Smooth muscle cell (in vitro differentiated cells): ENCODE results near the gene ATP13A3. TPM values are rescaled to one million over a fixed set of nuclear protein-coding genes. Genes with fewer than 3 reads are reported as not detected.
A peak's percentile ranks its signal among the peaks of the same experiment; 100 is the strongest.
"Not testable (repeated sequence)": the region's sequence is repeated elsewhere in the genome, so short reads cannot be mapped to it uniquely, and the experiment has no call there.

Experiments used
- DNase-seq: peaks from one replicate; lab custom pipeline; 2025; ENCODE audit not compliant: unreplicated experiment; lab: John Stamatoyannopoulos, UW
- H2AFZ ChIP-seq: fragments of 200-600 bp; sonication (generic); 2 replicates; pipeline ENCODE4 v1.6.0; 2016; ENCODE audit warnings: antibody characterized with exemption, low read depth, mild to moderate bottlenecking
- H3F3A ChIP-seq: fragments of 200-600 bp; sonication (generic); 2 replicates; pipeline ENCODE4 v1.6.0; 2017; ENCODE audit warnings: antibody characterized with exemption, low read depth
- H3K27ac ChIP-seq: fragments of 200-600 bp; sonication (generic); 2 replicates; pipeline ENCODE4 v1.5.1; 2016; ENCODE audit warnings: low read depth, mild to moderate bottlenecking
- H3K27me3 ChIP-seq: fragments of 200-600 bp; sonication (generic); 2 replicates; pipeline ENCODE4 v1.6.1; 2016; ENCODE audit warnings: low read depth, mild to moderate bottlenecking
- H3K36me3 ChIP-seq: fragments of 200-600 bp; sonication (generic); 2 replicates; pipeline ENCODE4 v1.5.1; 2016; ENCODE audit warnings: low read depth
- H3K4me1 ChIP-seq: fragments of 200-600 bp; sonication (generic); 2 replicates; pipeline ENCODE4 v1.5.1; 2016; ENCODE audit warnings: low read depth
- H3K4me2 ChIP-seq: fragments of 200-600 bp; sonication (generic); 2 replicates; pipeline ENCODE4 v1.6.0; 2016; ENCODE audit warnings: mild to moderate bottlenecking
- H3K4me3 ChIP-seq: fragments of 200-600 bp; sonication (generic); 2 replicates; pipeline ENCODE4 v1.5.1; 2016; ENCODE audit warnings: mild to moderate bottlenecking
- H3K79me2 ChIP-seq: fragments of 200-600 bp; sonication (generic); 2 replicates; pipeline ENCODE4 v1.6.0; 2016; ENCODE audit warnings: low read depth, mild to moderate bottlenecking
- H3K9ac ChIP-seq: fragments of 200-600 bp; sonication (generic); 2 replicates; pipeline ENCODE4 v1.6.0; 2016; ENCODE audit warnings: low read depth
- H3K9me3 ChIP-seq: fragments of 200-600 bp; sonication (generic); replicated peaks from 2 replicates; pipeline ENCODE4 v1.5.1; 2016; ENCODE audit warnings: low read depth
- H4K20me1 ChIP-seq: fragments of 200-600 bp; sonication (generic); 2 replicates; pipeline ENCODE4 v1.6.0; 2016; ENCODE audit warnings: low read depth
- WGBS: methylation state at CpG from one replicate; pipeline ENCODE4 v1.1.7; 2016; ENCODE audit warnings: low lambda C conversion rate; 5-methylcytosine and 5-hydroxymethylcytosine counted together
- polyA plus RNA-seq: library from polyadenylated mRNA; unstranded; fragments of >200 nt; fragmentation: Nextera tagmentation; extraction: Ambion mirVana; gene quantifications from 2 replicates; pipeline ENCODE4 v1.2.1, GENCODE V29; 2016
- total RNA-seq: library from RNA; depleted of rRNA; stranded (reverse); fragments of >200 nt; gene quantifications from 2 replicates; pipeline ENCODE4 v1.2.3, GENCODE V29; 2014
- TF ChIP-seq, protein P1 (sequence below): fragments of 200-600 bp; sonication (generic); IDR thresholded peaks from 2 replicates; pipeline ENCODE4 v1.5.1; 2017; ENCODE audit warnings: borderline replicate concordance, mild to moderate bottlenecking, antibody characterized with exemption; ENCODE audit not compliant: insufficient read depth, poor library complexity, severe bottlenecking

Gene ATP13A3
- total and polyA plus RNA-seq, 2 experiments from 2014 or later: 13.5 to 65.3 TPM

DNA sequence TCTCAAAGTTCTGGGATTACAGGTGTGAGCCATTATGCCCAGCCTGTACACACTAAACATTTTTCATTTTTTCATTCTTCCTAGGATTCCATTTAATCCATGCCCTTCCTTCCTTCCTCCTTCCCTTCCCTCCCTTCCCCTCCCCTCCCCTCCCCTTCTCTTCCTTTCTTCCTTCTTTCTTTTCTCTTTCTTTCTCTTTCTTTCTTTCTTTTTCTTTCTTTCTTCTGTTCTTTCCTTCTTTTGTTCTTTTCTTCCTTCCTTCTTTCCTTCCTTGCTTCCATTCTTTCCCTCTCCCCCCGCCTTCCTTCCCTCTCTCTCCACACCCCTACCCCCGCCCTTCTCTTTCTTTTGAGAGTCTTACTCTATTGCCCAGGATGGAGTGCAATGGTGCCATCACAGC, 40.9 kb upstream of the ATP13A3 start:
- H3K4me3 ChIP-seq: no peak overlapping the region
- peak overlapping the region; percentile 28 for H3K27ac ChIP-seq
- peaks cover 2% of the 10 kb centered on the region for H3F3A ChIP-seq
- no peak overlapping the region for H3K4me2 ChIP-seq
- no peak overlapping the region for H2AFZ ChIP-seq
- no peaks in the 10 kb centered on the region for H3K9me3 ChIP-seq
- no peaks in the 10 kb centered on the region for H3K4me1 ChIP-seq
- no peak for DNase-seq
- no peaks in the 10 kb centered on the region for H4K20me1 ChIP-seq
- no peaks in the 10 kb centered on the region for H3K79me2 ChIP-seq
- no peak overlapping the region for H3K9ac ChIP-seq
- H3K27me3 ChIP-seq: no peaks in the 10 kb centered on the region
- TF ChIP-seq, protein P1, sequence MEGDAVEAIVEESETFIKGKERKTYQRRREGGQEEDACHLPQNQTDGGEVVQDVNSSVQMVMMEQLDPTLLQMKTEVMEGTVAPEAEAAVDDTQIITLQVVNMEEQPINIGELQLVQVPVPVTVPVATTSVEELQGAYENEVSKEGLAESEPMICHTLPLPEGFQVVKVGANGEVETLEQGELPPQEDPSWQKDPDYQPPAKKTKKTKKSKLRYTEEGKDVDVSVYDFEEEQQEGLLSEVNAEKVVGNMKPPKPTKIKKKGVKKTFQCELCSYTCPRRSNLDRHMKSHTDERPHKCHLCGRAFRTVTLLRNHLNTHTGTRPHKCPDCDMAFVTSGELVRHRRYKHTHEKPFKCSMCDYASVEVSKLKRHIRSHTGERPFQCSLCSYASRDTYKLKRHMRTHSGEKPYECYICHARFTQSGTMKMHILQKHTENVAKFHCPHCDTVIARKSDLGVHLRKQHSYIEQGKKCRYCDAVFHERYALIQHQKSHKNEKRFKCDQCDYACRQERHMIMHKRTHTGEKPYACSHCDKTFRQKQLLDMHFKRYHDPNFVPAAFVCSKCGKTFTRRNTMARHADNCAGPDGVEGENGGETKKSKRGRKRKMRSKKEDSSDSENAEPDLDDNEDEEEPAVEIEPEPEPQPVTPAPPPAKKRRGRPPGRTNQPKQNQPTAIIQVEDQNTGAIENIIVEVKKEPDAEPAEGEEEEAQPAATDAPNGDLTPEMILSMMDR: no peak
- WGBS: no CpG with 5 or more reads among the region's 2 CpGs
- no peaks in the 10 kb centered on the region for H3K36me3 ChIP-seq

DNA sequence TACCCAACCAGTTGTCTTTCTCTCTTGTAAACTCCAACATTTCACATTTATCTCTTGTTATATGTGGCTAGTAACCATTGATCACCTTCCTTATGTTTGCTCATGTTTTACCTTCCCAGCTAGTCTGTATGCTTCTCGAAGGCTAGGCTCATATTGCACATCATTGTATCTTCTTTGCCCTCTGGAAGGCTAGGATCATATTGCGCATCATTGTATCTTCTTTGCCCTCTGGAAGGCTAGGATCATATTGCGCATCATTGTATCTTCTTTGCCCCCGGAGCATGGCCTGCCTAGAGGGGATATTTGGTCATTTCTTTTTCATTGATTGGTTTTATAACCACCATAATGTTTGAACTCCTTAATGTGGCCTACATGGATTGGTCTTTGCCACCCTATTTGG, 39.4 kb upstream of the ATP13A3 start:
- Histone ChIP-seq H3K9me3 (no peaks in the 10 kb centered on the region), H3K27ac (peak overlapping the region; percentile 82), H2AFZ (no peak overlapping the region), H4K20me1 (no peaks in the 10 kb centered on the region), H3K27me3 (no peaks in the 10 kb centered on the region), H3K36me3 (no peaks in the 10 kb centered on the region), H3K4me1 (no peaks in the 10 kb centered on the region), H3F3A (peaks cover 2% of the 10 kb centered on the region), H3K4me2 (no peak overlapping the region), H3K79me2 (no peaks in the 10 kb centered on the region), H3K9ac (no peak overlapping the region), H3K4me3 (no peak overlapping the region)
- WGBS: 82% methylated on average over 4 of the region's 4 CpGs
- TF ChIP-seq, protein P1: no peak
- DNase-seq: no peak

DNA sequence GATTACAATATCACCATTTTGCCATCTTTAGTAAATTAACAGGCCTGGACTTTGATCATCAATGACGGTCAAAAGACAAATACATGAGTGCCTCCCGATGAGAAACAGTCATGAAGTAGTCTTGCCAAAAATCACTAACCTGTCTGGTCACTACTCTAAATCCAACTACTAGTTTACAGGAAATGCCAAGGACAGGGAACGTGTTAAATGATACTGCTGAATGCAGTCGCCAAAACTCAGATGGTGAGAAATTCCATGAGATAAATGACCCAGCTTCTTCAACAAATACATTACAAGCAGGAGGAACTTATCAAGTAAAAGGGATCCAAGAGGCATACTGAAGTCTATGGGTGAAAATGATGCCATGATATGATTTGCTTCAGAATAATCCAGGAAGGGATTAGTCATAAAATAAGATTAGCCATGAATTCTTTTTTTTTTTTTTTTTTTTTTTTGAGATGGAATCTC, 35.8 kb upstream of the ATP13A3 start:
- no peak for DNase-seq
- Histone ChIP-seq H2AFZ (no peak overlapping the region), H3K79me2 (no peaks in the 10 kb centered on the region), H3K27ac (no peak overlapping the region), H3F3A (peaks cover 2% of the 10 kb centered on the region), H3K36me3 (no peaks in the 10 kb centered on the region), H3K27me3 (no peaks in the 10 kb centered on the region), H3K4me2 (no peak overlapping the region), H3K4me3 (no peak overlapping the region), H3K4me1 (no peaks in the 10 kb centered on the region), H3K9me3 (no peaks in the 10 kb centered on the region), H4K20me1 (no peaks in the 10 kb centered on the region), H3K9ac (no peak overlapping the region)
- TF ChIP-seq, protein P1: no peak
- WGBS: 48% methylated on average over 4 of the region's 4 CpGs

DNA sequence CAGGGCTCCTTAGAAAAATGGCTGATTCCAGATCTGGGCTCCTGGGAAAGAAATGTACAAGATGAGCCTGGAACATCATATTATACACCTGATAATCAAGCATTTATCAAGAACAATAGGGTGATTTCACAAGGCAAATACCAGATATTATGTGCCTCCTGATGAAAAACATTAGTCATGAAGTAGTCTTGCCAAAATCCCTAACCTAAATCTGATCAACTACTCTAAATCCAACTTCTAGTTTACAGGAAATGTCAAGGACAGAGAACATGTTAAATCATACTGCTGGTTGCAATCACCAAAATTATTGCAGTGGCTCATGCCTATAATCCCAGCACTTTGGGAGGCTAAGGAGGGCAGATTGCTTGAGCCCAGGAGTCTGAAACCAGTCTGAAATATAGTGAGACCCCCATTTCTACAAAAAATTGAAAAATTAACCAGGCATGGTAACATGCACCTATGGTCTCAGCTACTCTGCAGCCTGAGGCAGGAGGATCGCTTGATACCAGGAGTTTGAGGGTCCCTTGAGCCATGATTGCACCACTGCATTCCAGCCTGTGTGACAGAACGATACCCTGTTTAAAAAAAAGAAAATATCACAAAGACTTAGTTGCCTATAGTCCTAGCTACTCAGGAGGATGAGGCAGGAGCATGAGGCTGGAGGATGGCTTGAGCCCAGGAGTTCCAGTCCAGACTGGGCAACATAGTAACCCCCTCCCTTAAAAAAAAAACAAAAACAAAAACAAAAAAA, 34.9 kb upstream of the ATP13A3 start:
- 87% methylated on average over 2 of the region's 2 CpGs for WGBS
- Histone ChIP-seq H3K4me2 (no peak overlapping the region), H3K27me3 (no peaks in the 10 kb centered on the region), H2AFZ (no peak overlapping the region), H3K27ac (no peak overlapping the region), H3K79me2 (no peaks in the 10 kb centered on the region), H3K36me3 (no peaks in the 10 kb centered on the region), H3K4me3 (no peak overlapping the region), H3K9ac (no peak overlapping the region), H3K9me3 (no peaks in the 10 kb centered on the region), H4K20me1 (no peaks in the 10 kb centered on the region), H3F3A (peaks cover 2% of the 10 kb centered on the region), H3K4me1 (no peaks in the 10 kb centered on the region)
- no peak for DNase-seq
- TF ChIP-seq, protein P1: no peak

DNA sequence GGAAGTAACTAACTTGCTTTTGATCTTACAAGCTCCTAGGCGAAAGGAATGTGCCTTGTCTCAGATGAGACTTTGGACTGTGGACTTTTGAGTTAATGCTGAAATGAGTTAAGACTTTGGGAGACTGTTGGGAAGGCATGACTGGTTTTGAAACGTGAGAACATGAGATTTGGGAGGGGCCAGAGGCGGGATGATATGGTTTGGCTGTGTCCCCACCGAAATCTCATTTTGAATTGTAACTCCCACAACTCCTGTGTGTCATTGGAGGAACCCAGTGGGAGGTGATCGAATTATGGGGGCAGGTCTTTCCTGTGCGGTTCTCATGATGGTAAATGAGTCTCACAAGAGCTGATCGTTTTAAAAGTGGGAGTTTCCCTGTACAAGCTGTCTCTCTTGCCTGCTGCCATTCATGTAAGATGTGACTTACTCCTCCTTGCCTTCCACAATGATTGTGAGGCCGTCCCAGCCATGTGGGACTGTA, 33.9 kb upstream of the ATP13A3 start:
- H3K36me3 ChIP-seq, H3K4me2 ChIP-seq, H3K9ac ChIP-seq, H3F3A ChIP-seq, H4K20me1 ChIP-seq, H3K27me3 ChIP-seq, H3K4me1 ChIP-seq, H2AFZ ChIP-seq, H3K9me3 ChIP-seq, H3K79me2 ChIP-seq, H3K27ac ChIP-seq, DNase-seq: not testable (repeated sequence)
- peak overlapping the region; percentile 4 for H3K4me3 ChIP-seq
- 90% methylated on average over 8 of the region's 8 CpGs for WGBS
